HG03060 (cell line): ENCODE data around the gene ENOX1.
"Not testable (repeated sequence)": the region's sequence is repeated elsewhere in the genome, so short reads cannot be mapped to it uniquely, and the experiment has no call there.

Source experiments
- ATAC-seq: cut with Tn5 transposase; IDR thresholded peaks from one replicate; pipeline ENCODE4 v1.9.1; 2021; ENCODE audit warnings: low read depth, moderate number of reproducible peaks; ENCODE audit not compliant: unreplicated experiment

ENOX1 gene

GRCh38 chr13:43363156-43363953 is 423.4 kb downstream of the ENOX1 start:
- no peak for ATAC-seq

GRCh38 chr13:43362556-43362955 is 424.2 kb downstream of the ENOX1 start:
- ATAC-seq, result no peak

- no peak for ATAC-seq
These were observed 425.7 kb downstream of the ENOX1 start for GRCh38 chr13:43360892-43361610.

GRCh38 chr13:43360171-43360570 is 426.6 kb downstream of the ENOX1 start:
- ATAC-seq, result no peak

GRCh38 chr13:43359536-43359935 is 427.2 kb downstream of the ENOX1 start:
- no peak for ATAC-seq

DNA sequence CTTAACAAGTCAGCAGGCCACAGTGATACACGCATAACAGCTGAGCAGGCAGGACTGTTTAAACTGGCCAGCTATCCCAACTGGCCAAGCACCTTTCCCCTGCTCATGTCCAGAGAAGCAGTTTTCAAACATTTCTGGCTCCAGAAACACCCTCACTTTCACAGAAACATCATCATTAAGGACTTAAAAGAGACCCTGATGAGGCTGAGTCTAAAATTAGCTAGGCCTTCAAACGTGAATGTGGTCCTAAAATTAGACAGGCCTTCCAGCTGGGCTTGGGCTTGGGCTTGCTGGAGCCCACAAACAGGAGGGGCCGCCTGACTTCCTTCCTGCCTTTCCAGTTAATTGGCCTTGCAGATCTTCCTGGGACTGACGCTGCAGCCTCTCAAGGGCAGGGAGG is 429.2 kb downstream of the ENOX1 start:
- ATAC-seq, result no peak

DNA sequence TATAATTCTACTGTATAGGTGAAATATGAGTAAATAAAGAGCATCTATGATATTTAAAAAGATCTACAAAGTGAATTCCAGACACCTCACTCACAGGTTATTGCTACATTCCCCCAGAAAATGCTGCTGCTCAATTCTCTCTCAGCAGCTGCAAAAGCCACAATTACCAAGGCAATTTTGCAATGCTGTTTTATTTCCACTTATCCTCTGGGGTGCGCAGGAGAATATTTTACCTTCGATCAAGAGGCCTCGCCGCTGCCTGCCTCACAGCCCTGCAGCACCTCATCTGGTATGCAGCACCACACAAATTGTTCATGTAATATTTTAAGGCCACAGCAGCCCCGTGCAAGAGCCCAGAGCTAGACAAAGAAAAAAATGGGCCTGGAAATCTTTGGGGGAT is 430.2 kb downstream of the ENOX1 start:
- no peak for ATAC-seq

GRCh38 chr13:43355774-43356173 is 431.0 kb downstream of the ENOX1 start:
- no peak for ATAC-seq

- ATAC-seq, result no peak
These were observed 432.4 kb downstream of the ENOX1 start for GRCh38 chr13:43354153-43354945.

DNA sequence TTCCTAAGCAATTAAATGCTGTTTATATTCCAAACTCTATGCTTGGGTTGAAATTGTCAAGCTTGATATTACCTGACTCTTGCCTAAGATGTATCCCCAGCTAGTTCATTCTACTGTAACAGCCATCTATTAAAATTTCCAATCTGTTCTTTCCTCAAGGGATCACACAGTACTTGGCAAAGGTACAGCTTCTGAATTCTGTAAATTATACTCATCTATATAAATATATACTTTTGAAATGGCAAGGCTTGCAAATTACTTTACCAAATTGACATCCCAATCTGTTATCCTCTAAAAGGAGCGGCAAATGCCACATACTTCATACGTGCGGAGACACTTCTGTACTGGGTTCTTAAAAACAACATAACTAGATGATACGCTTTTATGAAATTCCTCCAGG is 433.1 kb downstream of the ENOX1 start:
- no peak for ATAC-seq

- ATAC-seq, result not testable (repeated sequence)
These were observed 435.2 kb downstream of the ENOX1 start for GRCh38 chr13:43351612-43352011.

DNA sequence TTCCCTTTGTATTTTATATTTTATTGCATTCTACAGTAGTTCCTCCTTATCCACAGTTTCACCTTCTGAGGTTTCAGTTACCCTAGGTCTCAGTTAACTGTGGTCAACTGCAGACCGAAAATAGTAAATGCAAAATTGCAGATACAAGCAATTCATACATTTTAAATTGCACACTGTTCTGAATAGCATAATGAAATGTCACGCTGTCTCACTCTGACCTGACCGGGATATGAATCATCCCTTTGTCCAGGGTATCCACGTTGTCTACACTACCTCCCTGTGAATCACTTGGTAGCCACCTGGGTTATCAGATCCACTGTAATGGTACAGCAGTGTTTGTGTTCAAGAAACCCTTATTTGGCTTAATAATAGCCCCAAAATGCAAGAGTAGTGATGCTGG is 438.4 kb downstream of the ENOX1 start:
- no peak for ATAC-seq

DNA sequence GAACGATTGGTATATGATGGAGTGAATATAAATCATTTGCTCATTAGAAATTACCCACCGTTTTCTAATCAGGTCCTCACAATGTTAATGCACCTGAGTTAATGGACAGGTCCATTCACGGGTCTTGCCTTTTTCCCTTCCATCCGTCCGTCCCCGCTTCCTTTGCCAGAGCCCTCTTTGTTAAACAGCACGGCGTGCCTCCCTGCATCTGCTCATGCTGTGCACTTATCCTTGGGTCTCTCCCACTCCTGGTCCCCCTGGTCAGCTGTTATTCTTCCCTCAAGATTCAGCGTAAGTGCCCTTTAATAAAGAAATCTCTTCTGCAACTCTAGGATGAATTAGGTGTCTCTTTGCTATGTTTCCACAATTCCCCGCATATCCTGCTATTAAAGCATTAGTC is 438.9 kb downstream of the ENOX1 start:
- no peak for ATAC-seq

DNA sequence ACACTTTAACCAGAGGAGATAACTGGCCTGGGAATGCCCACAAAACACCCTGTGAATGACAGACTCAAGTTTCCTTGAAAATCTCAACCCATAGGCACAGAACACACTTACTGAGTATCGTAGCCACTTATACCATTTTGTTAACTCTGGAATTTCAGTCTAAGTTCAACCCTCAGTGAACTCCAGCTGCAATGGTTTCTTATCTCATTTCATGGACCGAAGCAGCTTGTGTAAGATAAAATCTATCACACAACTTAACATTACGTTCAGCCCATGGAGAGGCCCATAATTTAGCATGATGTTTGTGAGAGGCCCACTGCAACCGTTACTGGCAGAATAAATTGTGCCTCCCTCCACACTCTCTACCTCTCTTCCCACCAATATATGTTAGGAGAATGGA is 440.3 kb downstream of the ENOX1 start:
- no peak for ATAC-seq

DNA sequence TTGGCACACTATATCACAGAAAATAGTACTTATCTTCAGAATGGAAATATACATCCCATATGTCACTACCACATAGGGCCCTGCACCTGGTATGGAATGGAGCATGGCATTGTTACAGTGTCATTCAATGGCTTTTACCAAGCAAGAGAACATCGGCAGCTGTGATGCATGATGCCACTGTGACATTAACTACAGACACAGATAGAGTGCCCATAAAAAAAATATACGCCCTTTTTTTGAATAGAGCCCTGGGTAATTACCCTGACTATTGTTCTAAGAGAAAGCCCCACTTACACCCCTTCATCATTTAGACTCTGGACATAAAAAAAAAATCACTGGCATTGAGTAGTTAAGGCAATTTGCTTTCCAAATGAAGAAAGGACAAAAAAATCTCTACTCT is 443.1 kb downstream of the ENOX1 start:
- ATAC-seq, result no peak

DNA sequence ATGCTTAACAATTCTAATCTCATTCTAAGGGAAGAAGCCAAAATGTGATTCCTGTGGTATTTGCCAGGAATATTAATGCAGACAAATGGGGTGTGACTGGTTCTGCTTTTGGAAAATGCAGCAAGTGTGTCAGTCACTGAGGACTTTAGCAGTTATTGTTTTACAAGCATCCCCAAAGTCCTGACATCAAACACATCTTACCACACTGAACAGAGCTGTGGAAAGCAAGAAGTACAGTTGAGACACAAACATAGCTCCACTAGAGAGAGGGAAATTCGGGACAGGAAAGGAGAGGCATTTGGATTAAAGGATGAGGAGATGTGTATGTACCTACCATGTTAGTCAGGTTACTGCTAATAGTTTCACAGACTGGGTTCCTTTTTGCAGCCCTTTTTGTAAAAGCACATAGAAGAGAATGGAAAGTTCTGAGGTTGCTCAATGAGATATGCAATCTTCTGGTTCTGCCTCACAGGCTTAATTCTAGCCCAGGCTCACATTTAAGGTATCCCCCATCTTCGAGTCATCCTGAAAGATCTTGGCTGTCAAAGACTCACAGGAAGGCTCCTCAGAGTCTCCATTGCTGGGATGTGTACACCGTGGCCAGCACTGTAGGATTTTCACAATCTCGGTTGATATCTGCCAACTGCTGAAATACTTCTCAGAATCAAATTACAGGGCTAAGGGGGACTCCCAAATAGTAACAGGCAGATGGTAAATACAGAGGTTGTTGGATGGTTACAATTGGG is 446.8 kb downstream of the ENOX1 start:
- no peak for ATAC-seq

DNA sequence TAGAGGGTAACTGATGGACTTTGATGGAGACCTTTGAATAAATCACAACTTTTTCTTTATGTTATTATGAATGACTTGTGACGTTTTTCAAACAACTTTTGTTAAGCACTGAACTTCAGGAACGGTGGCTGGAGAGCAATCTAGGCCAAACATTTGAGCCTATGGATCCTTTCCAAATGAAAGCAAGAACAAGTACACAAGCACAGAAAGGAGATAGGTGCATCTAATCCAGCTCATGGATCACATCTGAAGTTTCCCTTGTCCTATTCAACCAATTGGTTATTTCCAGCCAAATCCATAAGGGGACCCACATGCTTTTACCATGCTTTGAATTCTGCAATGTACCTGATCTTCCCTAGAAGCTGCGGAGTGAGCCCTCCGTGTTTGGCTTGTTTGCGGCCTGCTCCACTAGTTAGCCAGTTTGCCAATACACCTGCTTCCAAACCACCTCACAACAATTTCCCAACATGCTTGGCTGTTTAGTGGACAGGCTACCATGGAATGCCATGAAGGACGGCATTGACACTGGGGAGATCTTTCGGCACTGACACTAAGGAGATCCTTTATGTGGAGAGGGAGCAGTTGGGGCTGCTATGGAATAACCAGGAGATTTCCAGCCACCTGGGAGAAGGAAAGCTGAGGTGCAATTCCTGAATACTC is 447.5 kb downstream of the ENOX1 start:
- no peak for ATAC-seq

- ATAC-seq, result no peak
These were observed 451.0 kb downstream of the ENOX1 start for GRCh38 chr13:43335764-43336163.

DNA sequence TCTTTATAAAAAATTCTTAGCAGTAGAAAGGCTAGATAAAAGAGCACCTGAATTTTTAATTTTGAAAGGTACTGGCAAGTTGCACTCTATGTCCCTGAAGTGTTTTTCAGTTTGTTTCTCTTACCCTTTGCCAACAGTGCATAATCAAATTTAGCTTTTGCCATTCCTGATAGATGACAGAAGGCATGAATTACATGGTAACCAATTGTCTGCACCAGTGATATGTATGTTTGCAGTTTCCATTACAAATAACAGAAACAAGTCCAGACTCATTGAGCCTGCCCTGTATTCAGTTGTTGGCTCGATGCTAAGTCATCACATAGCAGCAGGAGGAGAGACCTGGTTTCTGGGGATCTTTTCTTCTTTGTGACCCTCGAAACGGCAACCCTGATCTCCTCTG is 453.6 kb downstream of the ENOX1 start:
- no peak for ATAC-seq

DNA sequence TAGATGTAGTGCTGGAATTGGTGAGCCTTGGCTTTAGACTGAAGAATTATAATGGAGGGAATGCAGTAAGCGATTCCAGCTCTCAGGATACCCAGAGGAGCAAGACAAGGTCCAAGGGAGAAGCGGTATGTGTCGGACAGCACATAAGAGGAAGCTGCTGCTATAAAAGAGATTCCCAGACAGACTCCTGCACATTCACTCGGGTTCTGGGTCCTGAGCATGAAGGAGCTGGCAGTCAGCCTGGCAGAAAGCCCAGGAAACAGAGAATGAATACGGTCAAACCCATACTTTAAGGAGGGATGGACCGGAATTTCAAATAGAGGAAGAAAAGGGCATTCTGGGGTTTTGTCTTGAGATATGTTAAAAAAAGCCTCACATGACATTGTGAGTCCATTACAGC is 455.1 kb downstream of the ENOX1 start:
- no peak for ATAC-seq
